Endothelial cell of umbilical vein (primary cell): Measurements from ENCODE around the gene PGAP3. TPM values are rescaled to one million over a fixed set of nuclear protein-coding genes. Genes with fewer than 3 reads are reported as not detected.

Experiments used
- BruUV-seq: library from RNA; stranded (reverse); fragments of 400-500 nt; replicated peaks from 2 replicates; lab custom pipeline; 2021; lab: Mats Ljungman, UMichigan
- CTCF ChIA-PET: fragments of 300-600, 350-600 bp; sonication (Branson Sonifier 250); formaldehyde crosslinking; loops from one replicate; lab custom pipeline; 2021; ENCODE audit warnings: antibody characterized with exemption, inconsistent platforms; lab: Charles Lee
- POLR2A ChIA-PET: fragments of 300-600, 350-600 bp; sonication (Branson Sonifier 250); formaldehyde crosslinking; loops from one replicate; lab custom pipeline; 2021; ENCODE audit warnings: antibody characterized with exemption, inconsistent platforms; lab: Charles Lee
- DNase-seq: peaks from one replicate; pipeline ENCODE4 v3.0.0-alpha.2; 2011; ENCODE audit warnings: low read depth, low spot score
- FAIRE-seq: peaks from 2 replicates; lab custom pipeline; 2011; peaks lifted over from hg19 to GRCh38; lab: Jason Lieb, UNC
- H2AFZ ChIP-seq: 2 replicates; pipeline ENCODE4 v1.6.0; 2012; ENCODE audit warnings: low read depth, low read length, control low read depth, inconsistent platforms
- H3K27ac ChIP-seq: 2 replicates; pipeline ENCODE4 v1.5.1; 2011; ENCODE audit warnings: low read depth, mild to moderate bottlenecking, control low read depth, low read length, moderate library complexity; ENCODE audit not compliant: insufficient read depth
- H3K27me3 ChIP-seq, 2 experiments: 2 replicates each; pipeline versions ENCODE4 v1.6.0 to v1.6.1; 2011; ENCODE audit warnings: low read length in 2 of 2, mixed read lengths in 1 of 2; ENCODE audit not compliant: control insufficient read depth in 2 of 2, insufficient read depth in 2 of 2
- H3K36me3 ChIP-seq, 2 experiments: 2 replicates in 1 of 2; 3 replicates in 1 of 2; pipeline ENCODE4 v1.5.1; 2011; ENCODE audit warnings: low read length in 2 of 2, mild to moderate bottlenecking in 1 of 2, moderate library complexity in 1 of 2; ENCODE audit not compliant: control insufficient read depth in 2 of 2, insufficient read depth in 2 of 2; ENCODE audit errors: extremely low read depth in 1 of 2
- H3K4me1 ChIP-seq: 3 replicates; pipeline ENCODE4 v1.5.1; 2011; ENCODE audit warnings: mild to moderate bottlenecking, low read length; ENCODE audit not compliant: control insufficient read depth, insufficient read depth; ENCODE audit errors: extremely low read depth
- H3K4me2 ChIP-seq: 2 replicates; pipeline ENCODE4 v1.6.1; 2011; ENCODE audit warnings: low read length, control low read depth, mixed read lengths; ENCODE audit not compliant: insufficient read depth
- H3K4me3 ChIP-seq, 3 experiments: fragments of 200-600 bp in 1 of 3; sonication (generic), shearing (Covaris generic) in 1 of 3; replicated peaks in 1 of 3; 2 replicates each; pipeline ENCODE4 v1.5.1; 2011 to 2016; ENCODE audit warnings: control low read depth in 3 of 3, low read length in 3 of 3, mild to moderate bottlenecking in 2 of 3, inconsistent platforms in 1 of 3, low read depth in 1 of 3, moderate library complexity in 1 of 3; ENCODE audit not compliant: insufficient read depth in 1 of 3
- H3K79me2 ChIP-seq: 2 replicates; pipeline ENCODE4 v1.6.0; 2012; ENCODE audit warnings: low read length, inconsistent platforms; ENCODE audit not compliant: control insufficient read depth, insufficient read depth
- H3K9ac ChIP-seq: replicated peaks from 2 replicates; pipeline ENCODE3; 2011; ENCODE audit warnings: low read length, control low read depth; ENCODE audit not compliant: insufficient read depth; ENCODE audit errors: extremely low read depth
- H3K9me1 ChIP-seq: replicated peaks from 3 replicates; pipeline ENCODE4 v1.6.0; 2011; ENCODE audit warnings: mild to moderate bottlenecking, low read length; ENCODE audit not compliant: control insufficient read depth, insufficient read depth; ENCODE audit errors: extremely low read depth
- H3K9me3 ChIP-seq: replicated peaks from 2 replicates; pipeline ENCODE4 v1.5.1; 2012; ENCODE audit warnings: low read length, inconsistent platforms; ENCODE audit not compliant: control insufficient read depth, insufficient read depth
- H4K20me1 ChIP-seq: replicated peaks from 2 replicates; pipeline ENCODE3; 2011; ENCODE audit warnings: mild to moderate bottlenecking, low read length; ENCODE audit not compliant: control insufficient read depth, insufficient read depth; ENCODE audit errors: extremely low read depth
- CTCF ChIP-seq, 2 donors: IDR thresholded peaks; 1 replicate in 1 of 2; 2 replicates in 1 of 2; pipeline ENCODE4 v1.5.1; 2011; ENCODE audit warnings: low read length in 2 of 2, mild to moderate bottlenecking in 2 of 2, moderate library complexity in 2 of 2, control low read depth in 1 of 2, inconsistent platforms in 1 of 2, low read depth in 1 of 2; ENCODE audit not compliant: insufficient read depth in 1 of 2; ENCODE audit errors: extremely low read depth in 1 of 2
- EZH2 ChIP-seq: IDR thresholded peaks from 2 replicates; pipeline ENCODE4 v1.6.1; 2012; ENCODE audit warnings: borderline replicate concordance, low read depth, mild to moderate bottlenecking, moderate library complexity, low read length, inconsistent platforms; ENCODE audit not compliant: severe bottlenecking
- FOS ChIP-seq: IDR thresholded peaks from 2 replicates; pipeline ENCODE4 v1.6.1; 2011; ENCODE audit warnings: mild to moderate bottlenecking, low read length, moderate library complexity, borderline replicate concordance; ENCODE audit not compliant: insufficient read depth
- GATA2 ChIP-seq: IDR thresholded peaks from 2 replicates; pipeline ENCODE4 v1.7.0; 2011; ENCODE audit warnings: low read depth, mild to moderate bottlenecking, moderate library complexity, mixed read lengths, low read length; ENCODE audit not compliant: insufficient read length, insufficient read depth
- JUN ChIP-seq: IDR thresholded peaks from 2 replicates; pipeline ENCODE4 v1.6.1; 2011; ENCODE audit warnings: borderline replicate concordance, low read depth; ENCODE audit not compliant: insufficient read length, insufficient read depth
- MYC ChIP-seq: IDR thresholded peaks from one replicate; pipeline ENCODE4 v1.6.1; 2011; ENCODE audit warnings: mild to moderate bottlenecking, low read depth, low read length
- POLR2A ChIP-seq: IDR thresholded peaks from 2 replicates; pipeline ENCODE4 v1.6.1; 2012; ENCODE audit warnings: low read depth, mild to moderate bottlenecking, control low read depth, low read length
- POLR2AphosphoS5 ChIP-seq: IDR thresholded peaks from 2 replicates; pipeline ENCODE4 v1.6.1; 2012; ENCODE audit warnings: low read depth, mild to moderate bottlenecking, control low read depth, low read length, moderate library complexity; ENCODE audit not compliant: insufficient read depth
- dilution Hi-C: fragments of 300-500 bp; cut with MboI; formaldehyde crosslinking; loops from one replicate; pipeline ENCODE4 v1.15.0; 2019; ENCODE audit warnings: low sequenced_read_pairs; ENCODE audit not compliant: extremely low pct_ligation_motif_present
- intact Hi-C: fragments of 100-400 bp; cut with micrococcal nuclease; formaldehyde crosslinking; loops from one replicate; pipeline ENCODE4 v1.10.0; 2022
- polyA plus RNA-seq, 4 experiments: library from polyadenylated mRNA; depleted of rRNA in 3 of 4; stranded (reverse) in 3 of 4; unstranded in 1 of 4; fragments of >200 nt; gene quantifications; 2 replicates each; pipeline versions ENCODE4 v1.2.1 to v1.2.3, GENCODE V29; 2011 to 2012; ENCODE audit warnings: missing spikeins in 1 of 4
- total RNA-seq: library from RNA; stranded (reverse); gene quantifications from 2 replicates; pipeline ENCODE4 v1.2.3, GENCODE V29; 2021
- TF ChIP-seq, protein P1 (sequence below): IDR thresholded peaks from 2 replicates; pipeline ENCODE4 v1.6.1; 2011; ENCODE audit not compliant: insufficient read depth, insufficient read length

Gene PGAP3
- total and polyA plus RNA-seq, 2 donors (not counting 3 experiments of a cell fraction or from before 2014, with no cell fraction given): 6.4 to 14.9 TPM

DNA sequence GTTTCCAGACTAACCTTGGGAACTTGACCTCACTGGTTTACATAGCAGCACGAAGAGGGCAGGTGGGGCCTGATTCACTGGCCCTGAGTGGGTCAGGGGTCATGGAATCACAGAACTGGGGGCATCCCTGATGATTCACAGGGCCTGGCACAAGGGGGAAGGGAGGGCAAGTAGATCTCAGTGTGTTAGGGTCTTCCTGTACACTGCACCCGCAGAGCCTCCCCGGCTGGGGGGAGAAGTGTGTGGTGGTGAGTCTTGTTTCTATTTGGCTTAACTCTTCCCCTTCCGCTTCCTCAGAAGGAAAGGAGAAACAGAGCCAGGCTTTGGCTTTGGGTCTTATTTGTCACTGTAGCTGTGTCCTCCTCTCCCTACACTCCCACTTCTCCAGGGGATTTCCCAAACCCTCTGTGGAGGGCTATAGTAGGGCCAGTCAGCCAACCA is 47.2 kb downstream of the PGAP3 start:
- no peak overlapping the region for H3K4me3 ChIP-seq
- H3K27me3 ChIP-seq: no peaks in the 10 kb centered on the region
- ChIA-PET POLR2A (no interaction called here), CTCF (interaction anchor here (1.2 to 5.2 kb wide), 5 partner anchors 14 to 31 kb away, joined by 3 to 25 read pairs (median 5); no protein-coding TSS in a partner anchor)
- H3K36me3 ChIP-seq: no peaks in the 10 kb centered on the region
- TF ChIP-seq FOS (no peak), EZH2 (no peak), JUN (no peak)
- BruUV-seq: no TSS peak
- dilution Hi-C loops (no loop called here), intact Hi-C loops (no loop called here)
- no peaks in the 10 kb centered on the region for H3K9me3 ChIP-seq
- H3K27ac ChIP-seq: no peak overlapping the region
- no peaks in the 10 kb centered on the region for H4K20me1 ChIP-seq
- no peak overlapping the region for H3K9ac ChIP-seq
- H2AFZ ChIP-seq: no peak overlapping the region
- H3K4me2 ChIP-seq: no peak overlapping the region
- peaks cover 22% of the 10 kb centered on the region for H3K4me1 ChIP-seq
- DNase-seq: no peak
- H3K79me2 ChIP-seq: peaks cover 26% of the 10 kb centered on the region
- H3K9me1 ChIP-seq: no peaks in the 10 kb centered on the region
- no peak for FAIRE-seq

GRCh38 chr17:39639566-39640458 is 48.0 kb downstream of the PGAP3 start:
- no TSS peak for BruUV-seq
- H2AFZ ChIP-seq: no peak overlapping the region
- FAIRE-seq (no peak), DNase-seq (no peak)
- POLR2A ChIA-PET: no interaction called here
- TF ChIP-seq MYC: no peak
- TF ChIP-seq EZH2: no peak
- TF ChIP-seq GATA2: no peak
- TF ChIP-seq, protein P1, sequence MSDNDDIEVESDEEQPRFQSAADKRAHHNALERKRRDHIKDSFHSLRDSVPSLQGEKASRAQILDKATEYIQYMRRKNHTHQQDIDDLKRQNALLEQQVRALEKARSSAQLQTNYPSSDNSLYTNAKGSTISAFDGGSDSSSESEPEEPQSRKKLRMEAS: no peak
- no peak for TF ChIP-seq JUN
- no peak for TF ChIP-seq CTCF (IDR thresholded peaks at IDR 0.05; ENCODE audit: extremely low read depth in 1 of 2, insufficient read depth in 1 of 2, low read depth in 1 of 2, low read length in 2 of 2)
- no peak for TF ChIP-seq FOS
- no peak for TF ChIP-seq POLR2AphosphoS5
- no peak for TF ChIP-seq POLR2A
- no peak overlapping the region for H3K4me2 ChIP-seq
- CTCF ChIA-PET: interaction anchor here (1.1 to 5.2 kb wide), 5 partner anchors 14 to 92 kb away, joined by 3 to 25 read pairs (median 5); no protein-coding TSS in a partner anchor
- H3K4me3 ChIP-seq: no peak overlapping the region
- H3K9me1 ChIP-seq: no peaks in the 10 kb centered on the region
- H4K20me1 ChIP-seq: no peaks in the 10 kb centered on the region
- H3K27ac ChIP-seq: no peak overlapping the region
- H3K79me2 ChIP-seq: peaks cover 23% of the 10 kb centered on the region
- H3K4me1 ChIP-seq: peaks cover 22% of the 10 kb centered on the region
- H3K9ac ChIP-seq: no peak overlapping the region
- intact Hi-C loops (loop anchor here (5.0 kb wide), 1 partner anchor 112 kb away; no protein-coding TSS in a partner anchor), dilution Hi-C loops (loop anchor here (10.0 kb wide), 1 partner anchor 105 kb away; no protein-coding TSS in a partner anchor)
- H3K9me3 ChIP-seq: no peaks in the 10 kb centered on the region
- H3K36me3 ChIP-seq: no peaks in the 10 kb centered on the region
- no peaks in the 10 kb centered on the region for H3K27me3 ChIP-seq
